ENCODE data around the gene SRGAP2B.
A peak's percentile ranks its signal among the peaks of the same experiment; 100 is the strongest.
"Not testable (repeated sequence)": the region's sequence is repeated elsewhere in the genome, so short reads cannot be mapped to it uniquely, and the experiment has no call there.

Gene SRGAP2B

DNA sequence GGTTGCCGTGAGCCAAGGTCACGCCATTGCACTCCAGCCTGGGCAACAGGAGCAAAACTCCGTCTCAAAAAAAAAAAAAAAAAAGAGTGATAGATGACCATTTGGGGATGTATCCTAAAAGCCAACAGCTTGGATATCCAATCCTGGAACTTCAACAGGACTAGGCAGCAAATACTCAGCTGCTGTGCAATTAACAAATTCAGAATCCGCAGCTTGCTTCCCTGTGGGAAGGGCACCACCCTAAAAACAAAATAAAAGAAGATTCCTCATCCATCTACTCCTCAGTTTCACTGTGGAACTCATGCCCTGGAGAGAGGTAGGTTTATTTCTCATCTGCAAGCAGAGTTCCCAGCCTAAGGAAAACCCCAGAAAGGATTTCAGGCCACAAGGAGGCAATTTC, 73.4 kb downstream of the SRGAP2B start:
- not testable (repeated sequence) for H3K9ac ChIP-seq (ENCODE audit: low read length); H3K36me3 ChIP-seq (ENCODE audit: control insufficient read depth, insufficient read depth, low read length, severe bottlenecking); H3K4me3 ChIP-seq (ENCODE audit: low read length); DNase-seq (ENCODE audit: low read depth); H3K9me3 ChIP-seq (ENCODE audit: control insufficient read depth, low read length); H3K27me3 ChIP-seq (replicated peaks; ENCODE audit: control insufficient read depth, insufficient read depth, low read length); H3K4me1 ChIP-seq (ENCODE audit: control insufficient read depth, insufficient read depth, low read length)

DNA sequence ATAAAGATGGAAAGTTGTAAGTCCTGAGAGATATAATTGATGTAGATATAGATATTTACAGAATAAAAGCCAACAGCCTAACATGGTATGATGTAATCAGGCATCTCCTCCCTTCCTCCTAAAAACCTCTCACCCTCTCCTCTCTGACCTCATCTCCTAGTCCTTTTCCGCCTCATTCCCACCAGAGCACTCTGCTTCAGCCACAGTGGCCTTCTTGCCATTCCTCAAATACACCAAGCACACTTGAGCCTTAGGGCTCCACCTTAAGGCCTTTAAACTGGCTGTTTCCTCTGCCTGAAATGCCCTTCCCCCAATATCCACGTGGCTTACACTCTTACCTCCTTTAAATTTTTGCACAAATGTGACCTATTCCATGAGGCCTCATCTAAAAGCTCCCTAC, 75.4 kb downstream of the SRGAP2B start:
- not testable (repeated sequence) for H3K9ac ChIP-seq (ENCODE audit: low read length); H3K9me3 ChIP-seq (ENCODE audit: control insufficient read depth, low read length); DNase-seq (ENCODE audit: low read depth); H3K36me3 ChIP-seq (ENCODE audit: control insufficient read depth, insufficient read depth, low read length, severe bottlenecking); H3K27me3 ChIP-seq (replicated peaks; ENCODE audit: control insufficient read depth, insufficient read depth, low read length); H3K4me1 ChIP-seq (ENCODE audit: control insufficient read depth, insufficient read depth, low read length); H3K4me3 ChIP-seq (ENCODE audit: low read length)

DNA sequence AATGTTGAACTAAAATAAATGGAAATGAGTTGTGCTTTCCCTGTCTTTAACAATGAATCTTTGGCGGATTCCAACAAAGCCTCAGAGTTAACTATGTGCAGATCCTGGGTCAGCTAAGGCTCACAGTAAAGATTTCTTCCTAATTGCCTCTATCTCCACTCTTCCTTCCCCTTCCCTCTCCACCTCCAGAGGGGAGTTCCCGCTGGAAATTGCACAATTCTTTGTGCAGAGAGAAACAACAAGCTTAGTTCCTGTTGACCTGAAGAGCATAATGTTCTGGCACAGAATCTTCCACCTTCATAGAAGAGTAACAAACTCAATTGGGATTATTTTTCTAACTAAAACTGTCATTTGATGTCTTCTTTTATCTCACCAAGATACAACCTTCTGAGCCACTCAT, 77.4 kb downstream of the SRGAP2B start:
- not testable (repeated sequence) for H3K9ac ChIP-seq (ENCODE audit: low read length); H3K4me3 ChIP-seq (ENCODE audit: low read length); H3K36me3 ChIP-seq (ENCODE audit: control insufficient read depth, insufficient read depth, low read length, severe bottlenecking); H3K9me3 ChIP-seq (ENCODE audit: control insufficient read depth, low read length); H3K27me3 ChIP-seq (replicated peaks; ENCODE audit: control insufficient read depth, insufficient read depth, low read length); H3K4me1 ChIP-seq (ENCODE audit: control insufficient read depth, insufficient read depth, low read length)
- DNase-seq (ENCODE audit: low read depth), result peak; percentile 2

GRCh38 chr1:145016492-145016862, 78.7 kb downstream of the SRGAP2B start:
- not testable (repeated sequence) for H3K4me1 ChIP-seq (ENCODE audit: control insufficient read depth, insufficient read depth, low read length); H3K4me3 ChIP-seq (ENCODE audit: low read length); H3K27me3 ChIP-seq (replicated peaks; ENCODE audit: control insufficient read depth, insufficient read depth, low read length); DNase-seq (ENCODE audit: low read depth); H3K36me3 ChIP-seq (ENCODE audit: control insufficient read depth, insufficient read depth, low read length, severe bottlenecking); H3K9ac ChIP-seq (ENCODE audit: low read length); H3K9me3 ChIP-seq (ENCODE audit: control insufficient read depth, low read length)

GRCh38 chr1:145015744-145016491, 79.2 kb downstream of the SRGAP2B start:
- H3K9me3 ChIP-seq (ENCODE audit: control insufficient read depth, low read length); H3K4me1 ChIP-seq (ENCODE audit: control insufficient read depth, insufficient read depth, low read length); H3K27me3 ChIP-seq (replicated peaks; ENCODE audit: control insufficient read depth, insufficient read depth, low read length); DNase-seq (ENCODE audit: low read depth); H3K9ac ChIP-seq (ENCODE audit: low read length); H3K4me3 ChIP-seq (ENCODE audit: low read length); H3K36me3 ChIP-seq (ENCODE audit: control insufficient read depth, insufficient read depth, low read length, severe bottlenecking): not testable (repeated sequence)

DNA sequence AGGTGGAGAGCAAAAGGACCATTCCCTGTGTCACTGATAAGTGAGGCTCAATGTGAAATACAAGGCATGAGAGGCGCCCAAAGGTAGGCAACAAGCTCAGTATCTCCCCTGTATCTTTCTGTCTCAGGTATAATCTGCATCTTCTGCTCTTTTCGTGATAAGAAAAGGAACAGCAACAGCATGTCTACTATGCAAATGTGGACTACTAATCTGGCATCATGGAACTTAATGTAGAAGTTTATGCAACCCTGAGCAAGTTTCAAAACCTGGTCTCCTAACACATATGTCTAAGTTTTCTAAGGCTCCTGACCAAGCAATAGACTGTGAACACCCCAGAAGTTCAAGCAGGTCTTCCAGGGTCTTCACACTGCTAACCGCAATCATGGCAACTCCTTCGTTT, 81.8 kb downstream of the SRGAP2B start:
- not testable (repeated sequence) for H3K9ac ChIP-seq (ENCODE audit: low read length); H3K9me3 ChIP-seq (ENCODE audit: control insufficient read depth, low read length); H3K4me3 ChIP-seq (ENCODE audit: low read length); H3K36me3 ChIP-seq (ENCODE audit: control insufficient read depth, insufficient read depth, low read length, severe bottlenecking); H3K27me3 ChIP-seq (replicated peaks; ENCODE audit: control insufficient read depth, insufficient read depth, low read length); DNase-seq (ENCODE audit: low read depth); H3K4me1 ChIP-seq (ENCODE audit: control insufficient read depth, insufficient read depth, low read length)

GRCh38 chr1:145011811-145012210, 83.3 kb downstream of the SRGAP2B start:
- H3K36me3 ChIP-seq (ENCODE audit: control insufficient read depth, insufficient read depth, low read length, severe bottlenecking); H3K4me3 ChIP-seq (ENCODE audit: low read length); H3K27me3 ChIP-seq (replicated peaks; ENCODE audit: control insufficient read depth, insufficient read depth, low read length); H3K4me1 ChIP-seq (ENCODE audit: control insufficient read depth, insufficient read depth, low read length); H3K9me3 ChIP-seq (ENCODE audit: control insufficient read depth, low read length); H3K9ac ChIP-seq (ENCODE audit: low read length); DNase-seq (ENCODE audit: low read depth): not testable (repeated sequence)

- H3K9ac ChIP-seq (ENCODE audit: low read length), result not testable (repeated sequence)
These were observed 84.5 kb downstream of the SRGAP2B start for GRCh38 chr1:145010580-145010979.

DNA sequence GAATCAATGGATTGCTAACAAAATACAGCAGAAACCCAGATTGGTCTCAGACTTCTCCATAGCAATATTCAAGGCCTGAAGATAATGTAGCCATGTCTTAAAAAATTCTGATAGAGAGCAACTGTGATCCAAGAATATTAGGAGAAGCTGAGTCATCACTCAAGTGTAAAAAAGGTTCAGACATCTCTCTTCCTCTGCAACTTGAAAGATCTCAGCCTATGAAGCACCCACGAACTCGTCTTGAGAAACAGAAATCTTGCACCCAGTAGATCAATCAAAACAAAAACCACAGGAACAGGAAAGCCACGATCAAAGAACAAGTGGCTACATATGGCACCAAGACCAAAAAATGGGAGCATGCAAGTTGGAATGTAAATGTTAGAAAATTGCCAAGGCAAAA, 85.2 kb downstream of the SRGAP2B start:
- not testable (repeated sequence) for H3K9me3 ChIP-seq (ENCODE audit: control insufficient read depth, low read length); H3K4me3 ChIP-seq (ENCODE audit: low read length); DNase-seq (ENCODE audit: low read depth); H3K27me3 ChIP-seq (replicated peaks; ENCODE audit: control insufficient read depth, insufficient read depth, low read length); H3K36me3 ChIP-seq (ENCODE audit: control insufficient read depth, insufficient read depth, low read length, severe bottlenecking); H3K4me1 ChIP-seq (ENCODE audit: control insufficient read depth, insufficient read depth, low read length); H3K9ac ChIP-seq (ENCODE audit: low read length)

More at GRCh38 chr1:145010580-145010979, 84.5 kb downstream of the SRGAP2B start:
- H3K36me3 ChIP-seq (ENCODE audit: control insufficient read depth, insufficient read depth, low read length, severe bottlenecking); DNase-seq (ENCODE audit: low read depth); H3K27me3 ChIP-seq (replicated peaks; ENCODE audit: control insufficient read depth, insufficient read depth, low read length); H3K4me3 ChIP-seq (ENCODE audit: low read length); H3K9me3 ChIP-seq (ENCODE audit: control insufficient read depth, low read length); H3K4me1 ChIP-seq (ENCODE audit: control insufficient read depth, insufficient read depth, low read length): not testable (repeated sequence)

- H3K9me3 ChIP-seq (ENCODE audit: control insufficient read depth, low read length); H3K9ac ChIP-seq (ENCODE audit: low read length); H3K27me3 ChIP-seq (replicated peaks; ENCODE audit: control insufficient read depth, insufficient read depth, low read length); H3K4me1 ChIP-seq (ENCODE audit: control insufficient read depth, insufficient read depth, low read length); H3K36me3 ChIP-seq (ENCODE audit: control insufficient read depth, insufficient read depth, low read length, severe bottlenecking); DNase-seq (ENCODE audit: low read depth); H3K4me3 ChIP-seq (ENCODE audit: low read length): not testable (repeated sequence)
These were observed 86.7 kb downstream of the SRGAP2B start for GRCh38 chr1:145008388-145008787.

- H3K27me3 ChIP-seq (replicated peaks; ENCODE audit: control insufficient read depth, insufficient read depth, low read length); H3K9ac ChIP-seq (ENCODE audit: low read length); DNase-seq (ENCODE audit: low read depth); H3K4me1 ChIP-seq (ENCODE audit: control insufficient read depth, insufficient read depth, low read length); H3K4me3 ChIP-seq (ENCODE audit: low read length); H3K9me3 ChIP-seq (ENCODE audit: control insufficient read depth, low read length); H3K36me3 ChIP-seq (ENCODE audit: control insufficient read depth, insufficient read depth, low read length, severe bottlenecking): not testable (repeated sequence)
These were observed 90.0 kb downstream of the SRGAP2B start for GRCh38 chr1:145005142-145005541.

GRCh38 chr1:145001381-145001780, 93.7 kb downstream of the SRGAP2B start:
- not testable (repeated sequence) for H3K9ac ChIP-seq (ENCODE audit: low read length); H3K9me3 ChIP-seq (ENCODE audit: control insufficient read depth, low read length); DNase-seq (ENCODE audit: low read depth); H3K4me1 ChIP-seq (ENCODE audit: control insufficient read depth, insufficient read depth, low read length); H3K36me3 ChIP-seq (ENCODE audit: control insufficient read depth, insufficient read depth, low read length, severe bottlenecking); H3K27me3 ChIP-seq (replicated peaks; ENCODE audit: control insufficient read depth, insufficient read depth, low read length); H3K4me3 ChIP-seq (ENCODE audit: low read length)
